Hepatocyte (in vitro differentiated cells): ENCODE data around the gene F7. TPM values are rescaled to one million over a fixed set of nuclear protein-coding genes. Genes with fewer than 3 reads are reported as not detected.

ENCODE experiments used
- DNase-seq: peaks from one replicate; pipeline ENCODE4 v3.0.0-alpha.2; 2016; ENCODE audit warnings: low spot score
- H2AFZ ChIP-seq: fragments of 200-600 bp; sonication (generic); 2 replicates; pipeline ENCODE4 v1.6.0; 2016; ENCODE audit warnings: antibody characterized with exemption, mild to moderate bottlenecking
- H3K27ac ChIP-seq: fragments of 200-600 bp; sonication (generic); 2 replicates; pipeline ENCODE4 v1.5.1; 2016; ENCODE audit warnings: mild to moderate bottlenecking
- H3K27me3 ChIP-seq: fragments of 200-600 bp; sonication (generic); 2 replicates; pipeline ENCODE4 v1.6.1; 2016
- H3K36me3 ChIP-seq: fragments of 200-600 bp; sonication (generic); replicated peaks from 2 replicates; pipeline ENCODE4 v1.5.1; 2016; ENCODE audit warnings: low read depth; ENCODE audit not compliant: insufficient read depth
- H3K4me1 ChIP-seq: fragments of 200-600 bp; sonication (generic); 2 replicates; pipeline ENCODE4 v1.5.1; 2016; ENCODE audit warnings: mild to moderate bottlenecking, moderate library complexity; ENCODE audit not compliant: insufficient read depth
- H3K4me2 ChIP-seq: fragments of 200-600 bp; sonication (generic); 2 replicates; pipeline ENCODE4 v1.6.0; 2016
- H3K4me3 ChIP-seq: fragments of 200-600 bp; sonication (generic); 2 replicates; pipeline ENCODE4 v1.5.1; 2016; ENCODE audit warnings: mild to moderate bottlenecking
- H3K79me2 ChIP-seq: fragments of 200-600 bp; sonication (generic); 2 replicates; pipeline ENCODE4 v1.6.0; 2017; ENCODE audit warnings: mild to moderate bottlenecking
- H3K9me2 ChIP-seq: fragments of 200-600 bp; sonication (generic); replicated peaks from 2 replicates; pipeline ENCODE4 v1.6.0; 2017; ENCODE audit warnings: mild to moderate bottlenecking; ENCODE audit not compliant: insufficient read depth
- H3K9me3 ChIP-seq: fragments of 200-600 bp; sonication (generic); 2 replicates; pipeline ENCODE4 v1.5.1; 2016; ENCODE audit warnings: low read depth, mild to moderate bottlenecking
- H4K20me1 ChIP-seq: fragments of 200-600 bp; sonication (generic); 2 replicates; pipeline ENCODE4 v1.6.0; 2016; ENCODE audit warnings: mild to moderate bottlenecking; ENCODE audit not compliant: insufficient read depth, poor library complexity, severe bottlenecking
- EZH2 ChIP-seq: fragments of 200-600 bp; sonication (generic); IDR thresholded peaks from 2 replicates; pipeline ENCODE4 v1.6.1; 2016; ENCODE audit warnings: antibody characterized with exemption, mild to moderate bottlenecking, borderline replicate concordance
- EZH2phosphoT487 ChIP-seq: fragments of 200-600 bp; sonication (generic); IDR thresholded peaks from one replicate; pipeline ENCODE4 v1.6.1; 2018; ENCODE audit warnings: antibody characterized with exemption, mild to moderate bottlenecking, low read depth, moderate library complexity; ENCODE audit not compliant: unreplicated experiment, severe bottlenecking
- WGBS: methylation state at CpG from one replicate; pipeline ENCODE4 v1.1.6; 2016; ENCODE audit warnings: low lambda C conversion rate; ENCODE audit errors: missing lambda C conversion rate; 5-methylcytosine and 5-hydroxymethylcytosine counted together
- polyA plus RNA-seq: library from polyadenylated mRNA; unstranded; fragments of >200 nt; fragmentation: Nextera tagmentation; extraction: Ambion mirVana; gene quantifications from 2 replicates; pipeline ENCODE4 v1.2.1, GENCODE V29; 2016
- total RNA-seq: library from RNA; depleted of rRNA; stranded (reverse); fragments of >200 nt; gene quantifications from 2 replicates; pipeline ENCODE4 v1.2.3, GENCODE V29; 2014
- TF ChIP-seq, protein P1 (sequence below): fragments of 200-600 bp; sonication (generic); IDR thresholded peaks from 2 replicates; pipeline ENCODE4 v1.5.1; 2016; ENCODE audit warnings: antibody characterized with exemption, mild to moderate bottlenecking; ENCODE audit not compliant: poor library complexity

The F7 gene
- total and polyA plus RNA-seq, 2 experiments from 2014 or later: 12.6 to 24.0 TPM

DNA sequence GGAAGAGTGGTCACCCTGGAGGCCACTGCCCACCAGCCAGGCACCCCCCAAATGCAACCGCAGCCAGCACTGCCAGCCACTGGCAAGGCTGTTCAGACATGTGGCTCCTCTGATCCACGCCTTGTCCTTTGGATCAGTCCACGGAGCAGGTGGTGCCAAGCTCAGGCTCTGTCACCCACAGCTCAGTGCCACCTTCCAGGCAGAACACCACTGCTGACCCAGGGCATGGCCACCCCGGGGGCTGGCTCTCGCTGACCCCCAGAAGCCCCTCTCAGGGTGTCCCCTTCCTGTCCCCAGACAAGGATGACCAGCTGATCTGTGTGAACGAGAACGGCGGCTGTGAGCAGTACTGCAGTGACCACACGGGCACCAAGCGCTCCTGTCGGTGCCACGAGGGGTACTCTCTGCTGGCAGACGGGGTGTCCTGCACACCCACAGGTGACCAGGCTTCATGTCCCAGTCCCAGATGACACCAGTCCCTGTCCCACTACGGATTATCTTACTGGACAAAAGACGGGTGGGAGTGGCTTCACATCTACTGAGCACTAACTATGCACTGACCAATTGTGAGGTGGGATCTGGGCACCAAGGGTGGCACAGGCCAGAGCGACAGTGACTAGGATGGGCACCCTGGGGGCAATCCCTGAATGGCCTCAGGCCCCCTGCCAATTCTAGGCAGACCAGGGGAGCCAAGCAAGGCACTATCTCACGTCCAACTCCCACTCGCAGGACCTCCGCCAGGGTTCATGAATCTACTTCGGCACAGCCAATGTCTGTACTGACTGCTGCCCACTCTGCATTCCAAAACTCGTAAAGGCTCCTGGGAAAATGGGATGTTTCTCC, 10.0 kb downstream of the F7 start:
- WGBS: 94% methylated on average over 20 of the region's 21 CpGs
- H3K9me2 ChIP-seq: no peaks in the 10 kb centered on the region
- H4K20me1 ChIP-seq: no peaks in the 10 kb centered on the region
- no peak for TF ChIP-seq EZH2phosphoT487
- TF ChIP-seq, protein P1, sequence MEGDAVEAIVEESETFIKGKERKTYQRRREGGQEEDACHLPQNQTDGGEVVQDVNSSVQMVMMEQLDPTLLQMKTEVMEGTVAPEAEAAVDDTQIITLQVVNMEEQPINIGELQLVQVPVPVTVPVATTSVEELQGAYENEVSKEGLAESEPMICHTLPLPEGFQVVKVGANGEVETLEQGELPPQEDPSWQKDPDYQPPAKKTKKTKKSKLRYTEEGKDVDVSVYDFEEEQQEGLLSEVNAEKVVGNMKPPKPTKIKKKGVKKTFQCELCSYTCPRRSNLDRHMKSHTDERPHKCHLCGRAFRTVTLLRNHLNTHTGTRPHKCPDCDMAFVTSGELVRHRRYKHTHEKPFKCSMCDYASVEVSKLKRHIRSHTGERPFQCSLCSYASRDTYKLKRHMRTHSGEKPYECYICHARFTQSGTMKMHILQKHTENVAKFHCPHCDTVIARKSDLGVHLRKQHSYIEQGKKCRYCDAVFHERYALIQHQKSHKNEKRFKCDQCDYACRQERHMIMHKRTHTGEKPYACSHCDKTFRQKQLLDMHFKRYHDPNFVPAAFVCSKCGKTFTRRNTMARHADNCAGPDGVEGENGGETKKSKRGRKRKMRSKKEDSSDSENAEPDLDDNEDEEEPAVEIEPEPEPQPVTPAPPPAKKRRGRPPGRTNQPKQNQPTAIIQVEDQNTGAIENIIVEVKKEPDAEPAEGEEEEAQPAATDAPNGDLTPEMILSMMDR: no peak
- no peak for TF ChIP-seq EZH2
- H3K27ac ChIP-seq: no peak overlapping the region
- H3K79me2 ChIP-seq: no peaks in the 10 kb centered on the region
- no peak for DNase-seq
- H3K4me1 ChIP-seq: no peaks in the 10 kb centered on the region
- no peaks in the 10 kb centered on the region for H3K36me3 ChIP-seq
- H3K4me3 ChIP-seq: no peak overlapping the region
- H3K4me2 ChIP-seq: no peak overlapping the region
- no peak overlapping the region for H2AFZ ChIP-seq
- H3K9me3 ChIP-seq: no peaks in the 10 kb centered on the region
- peaks cover 2% of the 10 kb centered on the region for H3K27me3 ChIP-seq

DNA sequence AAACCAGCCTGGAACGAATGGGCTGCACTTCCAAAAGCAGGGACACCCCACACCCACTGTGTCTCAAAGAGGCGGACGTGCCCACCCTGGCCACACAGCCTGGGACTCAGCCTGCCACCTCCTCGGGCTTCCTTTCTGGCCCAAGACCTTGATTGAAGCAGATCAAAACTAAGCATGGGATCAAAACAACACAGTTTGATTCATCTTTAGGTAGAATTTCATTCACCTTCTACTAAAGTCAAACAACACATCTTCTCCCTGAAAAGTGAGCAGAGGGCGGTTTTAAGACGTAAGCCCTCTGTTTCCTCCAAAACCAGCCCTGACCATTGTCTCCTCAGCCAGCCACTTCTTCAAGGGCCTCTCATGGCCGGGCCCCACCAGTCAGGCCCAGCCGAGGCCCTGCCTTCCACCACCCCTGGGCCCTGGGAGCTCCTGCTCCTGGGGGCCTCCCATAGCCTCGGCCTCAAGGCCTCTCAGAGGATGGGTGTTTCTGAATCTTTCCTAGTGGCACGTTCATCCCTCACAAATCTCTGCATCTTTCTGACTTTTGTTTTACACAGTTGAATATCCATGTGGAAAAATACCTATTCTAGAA, 10.7 kb downstream of the F7 start:
- H3K36me3 ChIP-seq: no peaks in the 10 kb centered on the region
- TF ChIP-seq EZH2 (no peak), EZH2phosphoT487 (no peak)
- TF ChIP-seq, protein P1: no peak
- 90% methylated on average over 10 of the region's 10 CpGs for WGBS
- H3K27me3 ChIP-seq: no peaks in the 10 kb centered on the region
- H3K4me1 ChIP-seq: no peaks in the 10 kb centered on the region
- H3K4me2 ChIP-seq: no peak overlapping the region
- no peak for DNase-seq
- no peaks in the 10 kb centered on the region for H4K20me1 ChIP-seq
- H2AFZ ChIP-seq: no peak overlapping the region
- H3K9me3 ChIP-seq: no peaks in the 10 kb centered on the region
- no peaks in the 10 kb centered on the region for H3K79me2 ChIP-seq
- H3K9me2 ChIP-seq: no peaks in the 10 kb centered on the region
- no peak overlapping the region for H3K27ac ChIP-seq
- H3K4me3 ChIP-seq: no peak overlapping the region

DNA sequence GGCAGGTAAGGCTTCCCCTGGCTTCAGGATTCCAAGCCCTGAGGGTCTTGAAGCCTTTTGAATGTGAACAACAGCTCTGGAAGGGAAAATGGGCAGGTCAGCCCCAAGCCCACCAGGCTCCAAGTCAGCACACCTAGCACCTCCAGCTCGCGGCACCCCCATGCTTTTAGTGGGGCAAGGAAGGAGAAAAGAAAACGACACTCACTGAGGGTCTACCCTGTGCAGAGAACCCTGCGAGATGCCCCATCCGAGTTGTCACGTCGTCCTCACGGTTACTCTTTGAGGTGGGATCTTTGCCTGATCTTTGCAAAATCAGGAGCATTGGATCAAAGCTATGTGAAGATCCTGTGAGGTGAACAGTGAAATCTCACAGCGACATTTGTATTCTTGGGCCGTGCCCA, 11.3 kb downstream of the F7 start:
- Histone ChIP-seq H3K4me2 (no peak overlapping the region), H4K20me1 (no peaks in the 10 kb centered on the region), H3K4me3 (no peak overlapping the region), H3K9me3 (no peaks in the 10 kb centered on the region), H3K9me2 (no peaks in the 10 kb centered on the region), H3K27ac (no peak overlapping the region), H3K79me2 (no peaks in the 10 kb centered on the region), H3K4me1 (peaks cover 3% of the 10 kb centered on the region), H2AFZ (no peak overlapping the region), H3K36me3 (no peaks in the 10 kb centered on the region), H3K27me3 (no peaks in the 10 kb centered on the region)
- TF ChIP-seq EZH2 (no peak), EZH2phosphoT487 (no peak)
- TF ChIP-seq, protein P1: no peak
- 88% methylated on average over 10 of the region's 10 CpGs for WGBS
- DNase-seq: no peak
